GM12801 (cell line): ENCODE measurements around the gene CTXN1.

Experiments
- TF ChIP-seq, protein P1 (sequence below): IDR thresholded peaks from one replicate; pipeline ENCODE4 v1.5.1; 2011; ENCODE audit warnings: control low read depth; ENCODE audit not compliant: insufficient read length; ENCODE audit errors: extremely low read depth

Gene CTXN1

DNA sequence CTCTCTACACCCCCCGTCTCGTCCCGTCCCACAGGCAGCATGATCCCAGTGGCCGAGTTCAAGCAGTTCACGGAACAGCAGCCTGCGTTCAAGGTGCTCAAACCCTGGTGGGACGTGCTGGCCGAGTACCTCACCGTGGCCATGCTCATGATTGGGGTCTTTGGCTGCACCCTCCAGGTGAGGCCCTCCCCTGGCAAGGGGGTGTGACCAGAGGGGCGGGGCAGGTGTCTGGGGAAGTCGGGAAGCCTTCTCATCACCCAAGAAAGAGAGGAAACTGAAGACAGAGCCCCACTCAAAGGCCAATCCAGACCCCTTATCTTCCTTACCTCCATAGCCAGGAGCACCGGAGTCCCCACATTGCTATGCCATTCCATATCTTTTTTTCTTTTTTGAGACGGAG, 30.4 kb downstream of the CTXN1 start:
- TF ChIP-seq, protein P1, sequence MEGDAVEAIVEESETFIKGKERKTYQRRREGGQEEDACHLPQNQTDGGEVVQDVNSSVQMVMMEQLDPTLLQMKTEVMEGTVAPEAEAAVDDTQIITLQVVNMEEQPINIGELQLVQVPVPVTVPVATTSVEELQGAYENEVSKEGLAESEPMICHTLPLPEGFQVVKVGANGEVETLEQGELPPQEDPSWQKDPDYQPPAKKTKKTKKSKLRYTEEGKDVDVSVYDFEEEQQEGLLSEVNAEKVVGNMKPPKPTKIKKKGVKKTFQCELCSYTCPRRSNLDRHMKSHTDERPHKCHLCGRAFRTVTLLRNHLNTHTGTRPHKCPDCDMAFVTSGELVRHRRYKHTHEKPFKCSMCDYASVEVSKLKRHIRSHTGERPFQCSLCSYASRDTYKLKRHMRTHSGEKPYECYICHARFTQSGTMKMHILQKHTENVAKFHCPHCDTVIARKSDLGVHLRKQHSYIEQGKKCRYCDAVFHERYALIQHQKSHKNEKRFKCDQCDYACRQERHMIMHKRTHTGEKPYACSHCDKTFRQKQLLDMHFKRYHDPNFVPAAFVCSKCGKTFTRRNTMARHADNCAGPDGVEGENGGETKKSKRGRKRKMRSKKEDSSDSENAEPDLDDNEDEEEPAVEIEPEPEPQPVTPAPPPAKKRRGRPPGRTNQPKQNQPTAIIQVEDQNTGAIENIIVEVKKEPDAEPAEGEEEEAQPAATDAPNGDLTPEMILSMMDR: no peak

DNA sequence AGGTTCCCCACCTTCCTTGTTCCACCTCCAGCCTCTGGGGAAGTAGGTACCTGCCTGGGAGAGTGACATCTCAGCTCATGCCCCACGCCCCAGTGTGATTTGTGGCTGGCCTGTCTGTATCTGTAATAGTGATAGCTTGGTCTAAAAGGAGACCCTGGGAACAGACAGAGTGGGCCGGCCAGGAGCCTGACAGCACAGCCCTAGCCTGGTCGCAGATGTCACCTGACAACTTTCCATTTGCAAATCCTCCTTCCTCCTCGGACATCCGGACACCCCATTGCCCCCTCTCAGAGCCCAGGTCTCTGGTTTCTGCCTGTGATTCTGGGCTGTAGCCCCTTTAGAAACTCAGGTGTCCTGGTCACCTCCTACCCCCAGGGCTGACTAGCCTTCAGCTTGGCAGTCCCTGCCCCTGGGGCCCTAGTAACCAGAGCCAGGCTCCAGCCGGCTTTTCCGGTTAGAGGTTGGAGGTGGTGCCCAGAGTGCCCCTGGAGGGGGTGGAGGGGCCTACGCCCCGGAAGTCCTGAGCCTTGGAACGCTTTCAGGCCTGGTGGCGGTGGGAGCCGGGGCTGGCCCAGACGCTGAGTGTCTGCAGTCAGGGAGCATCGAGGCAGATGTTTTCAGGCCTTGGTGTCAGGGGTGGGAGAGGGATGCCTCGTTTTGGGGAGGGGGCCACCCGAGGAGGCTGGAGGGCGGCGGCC, 31.2 kb downstream of the CTXN1 start:
- TF ChIP-seq, protein P1: no peak

DNA sequence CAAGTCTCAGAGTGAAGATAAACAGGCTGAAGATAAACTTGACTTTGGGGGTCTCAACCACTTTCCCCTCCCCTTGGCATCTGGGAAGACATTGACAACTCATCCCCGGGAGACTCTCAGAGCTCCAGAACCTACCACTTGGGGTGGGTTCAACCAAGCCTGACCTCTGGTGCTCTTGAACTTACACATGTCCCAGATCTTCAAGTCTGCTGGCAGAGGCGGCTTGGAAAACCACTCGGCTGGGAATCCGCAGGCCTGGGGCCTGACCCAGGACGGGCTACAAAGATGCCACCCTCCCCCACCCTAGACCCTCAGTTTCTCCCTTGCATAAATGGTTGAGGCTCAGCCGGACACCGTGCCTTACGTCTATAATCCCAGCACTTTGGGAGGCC, 37.1 kb downstream of the CTXN1 start:
- TF ChIP-seq, protein P1: no peak

DNA sequence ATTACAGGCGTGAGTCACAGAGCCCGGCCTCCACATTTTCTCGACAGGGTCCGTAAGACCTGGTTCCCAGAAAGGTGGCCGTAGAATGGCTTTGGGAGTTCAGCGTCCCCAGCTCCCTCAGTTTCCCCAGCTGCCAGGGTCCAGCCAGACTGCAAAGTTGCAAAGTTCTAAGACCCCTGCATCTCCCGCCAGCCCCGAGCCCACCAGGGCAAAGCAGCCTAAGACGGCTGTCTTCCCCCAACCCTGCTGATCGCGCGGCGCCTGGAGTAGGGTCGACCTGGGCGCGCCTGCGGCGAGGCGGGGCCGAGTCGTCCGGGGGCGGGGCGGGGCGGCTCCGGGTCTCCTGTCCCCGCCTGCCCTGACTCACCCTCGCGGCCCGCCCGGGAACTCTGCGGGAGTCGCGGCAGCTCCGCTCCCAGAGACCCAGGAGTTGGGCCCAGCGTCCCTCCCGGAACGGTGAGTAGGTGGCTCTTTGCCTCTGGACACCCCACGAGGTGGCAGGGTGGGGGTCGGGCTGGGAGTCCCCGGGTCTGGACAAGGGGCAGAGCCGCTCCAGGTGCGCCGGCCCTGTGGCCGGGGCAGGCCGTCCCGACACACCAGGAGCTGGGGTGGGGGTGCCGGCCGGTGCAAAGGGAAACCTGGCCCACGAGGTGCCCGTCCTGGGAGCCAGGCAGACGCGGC, 37.6 kb downstream of the CTXN1 start, which contains the start of gene LRRC8E:
Gene LRRC8E (plus strand): TSS at position 366 of the 681 bp plus-strand sequence. CDS start 7,094 bp downstream, outside the sequence.
- TF ChIP-seq, protein P1: no peak

DNA sequence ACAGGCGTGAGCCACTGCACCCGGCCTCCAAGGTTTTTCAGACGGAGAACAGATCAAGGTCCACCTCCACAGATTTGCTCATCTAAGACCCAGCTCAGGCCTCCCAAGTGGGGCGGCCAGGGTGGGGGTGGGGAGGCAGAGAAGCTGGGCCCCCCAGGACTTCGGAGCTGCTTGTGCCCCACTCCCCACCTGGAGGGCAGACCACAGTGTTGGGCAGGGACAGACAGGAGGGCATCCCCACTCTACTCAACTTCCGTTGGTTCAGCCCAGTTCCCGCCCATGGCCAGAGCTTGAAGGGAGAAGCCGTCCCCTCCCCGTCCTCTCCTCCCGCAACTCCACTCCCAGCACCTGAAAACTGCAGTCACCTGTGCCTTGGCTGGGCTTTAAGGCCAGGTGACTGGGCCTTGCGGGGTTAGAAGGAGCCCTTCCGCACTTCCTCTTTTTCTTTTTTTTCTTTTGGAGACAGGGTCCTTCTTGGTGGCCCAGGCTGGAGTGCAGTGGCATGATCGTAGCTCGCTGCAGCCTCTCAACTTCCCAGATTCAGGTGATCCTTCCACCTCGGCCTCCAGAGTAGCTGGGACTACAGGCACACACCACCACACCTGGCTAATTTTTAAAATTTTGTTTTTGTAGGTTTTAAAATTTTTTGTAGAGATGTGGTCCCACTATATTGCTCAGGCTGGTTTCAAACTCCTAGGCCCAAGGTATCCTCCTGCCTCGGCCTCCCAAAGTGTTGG, 38.4 kb downstream of the CTXN1 start:
- TF ChIP-seq, protein P1: no peak

DNA sequence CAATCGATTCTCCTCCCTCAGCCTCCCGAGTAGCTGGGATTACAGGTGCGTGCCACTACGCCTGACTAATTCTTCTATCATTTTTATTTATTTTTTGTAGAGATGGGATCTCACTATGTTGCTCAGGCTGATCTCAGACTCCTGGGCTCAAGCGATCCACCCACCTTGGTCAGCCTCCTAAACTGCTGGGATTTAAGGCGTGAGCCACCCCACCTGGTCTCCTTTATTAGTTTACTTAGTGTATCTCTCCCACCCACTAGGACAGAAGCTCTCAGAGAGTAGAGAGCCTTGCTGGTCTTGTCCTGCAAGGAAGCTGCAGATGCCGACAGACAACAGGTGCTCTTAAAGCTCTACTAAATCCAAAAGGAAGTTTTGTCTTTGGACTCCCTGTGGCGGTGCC, 40.1 kb downstream of the CTXN1 start:
- TF ChIP-seq, protein P1: no peak

DNA sequence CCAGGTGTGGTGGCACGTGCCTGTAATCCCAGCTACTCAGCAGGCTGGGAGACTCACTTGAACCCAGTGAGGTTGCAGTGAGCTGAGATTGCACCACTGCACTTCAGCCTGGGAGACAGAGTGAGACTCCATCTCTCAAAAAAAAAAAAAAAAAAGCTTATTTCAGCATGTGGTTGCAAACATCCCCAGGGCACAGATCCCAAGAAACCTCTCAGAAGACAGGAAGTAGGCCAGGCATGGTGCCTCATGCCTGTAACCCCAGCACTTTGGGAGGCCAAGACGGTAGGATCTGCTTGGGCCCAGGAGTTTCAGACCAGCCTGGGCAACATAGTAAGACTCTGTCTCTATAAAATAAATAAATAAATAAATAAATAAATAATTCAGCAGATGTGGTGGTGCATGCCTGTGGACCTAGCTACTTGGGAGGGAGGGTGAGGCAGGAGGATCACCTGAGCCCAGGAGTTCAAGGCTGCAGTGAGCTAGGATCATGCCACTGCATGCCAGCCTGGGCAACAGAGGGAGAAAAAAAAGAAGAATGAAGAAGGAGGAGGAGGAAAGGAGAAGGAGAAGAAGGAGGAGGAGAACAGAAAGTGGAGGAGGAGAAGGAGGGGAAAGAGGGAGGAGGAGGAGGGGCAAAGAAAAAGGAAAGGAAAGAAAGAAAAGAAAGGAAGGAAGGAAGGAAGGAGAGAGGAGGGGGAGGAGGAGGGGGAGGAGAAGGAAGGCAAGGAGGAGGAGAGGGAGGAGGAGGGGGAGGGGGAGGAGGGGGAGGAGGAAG, 42.0 kb downstream of the CTXN1 start:
- TF ChIP-seq, protein P1: no peak
